OCI-LY1 (cell line): ENCODE data around the gene SERGEF.

Source experiments
- H2AFZ ChIP-seq: fragments of 200-600 bp; sonication (generic), shearing (Covaris generic); 2 replicates; pipeline ENCODE4 v1.6.0; 2014; ENCODE audit warnings: antibody characterized with exemption, mild to moderate bottlenecking, low read length
- H3F3A ChIP-seq: fragments of 200-600 bp; sonication (generic), shearing (Covaris generic); 2 replicates; pipeline ENCODE4 v1.6.0; 2014; ENCODE audit warnings: mild to moderate bottlenecking, antibody characterized with exemption, low read length, moderate library complexity; ENCODE audit not compliant: insufficient read depth
- H3K27ac ChIP-seq: fragments of 200-600 bp; sonication (generic); 2 replicates; pipeline ENCODE4 v1.5.1; 2014; ENCODE audit warnings: low read length, mixed run types, mild to moderate bottlenecking, low read depth; ENCODE audit not compliant: poor library complexity, severe bottlenecking
- H3K27me3 ChIP-seq: fragments of 200-600 bp; sonication (generic); 2 replicates; pipeline ENCODE4 v1.6.0; 2014; ENCODE audit warnings: antibody characterized with exemption, mild to moderate bottlenecking, low read length, moderate library complexity; ENCODE audit not compliant: insufficient read depth
- H3K36me3 ChIP-seq: fragments of 200-600 bp; sonication (generic); 2 replicates; pipeline ENCODE4 v1.6.1; 2014; ENCODE audit warnings: mild to moderate bottlenecking, antibody characterized with exemption, low read length, moderate library complexity, mixed read lengths; ENCODE audit not compliant: insufficient read depth
- H3K4me1 ChIP-seq: fragments of 200-600 bp; sonication (generic); 2 replicates; pipeline ENCODE4 v1.5.1; 2014; ENCODE audit warnings: mild to moderate bottlenecking, low read length, moderate library complexity; ENCODE audit not compliant: insufficient read depth, severe bottlenecking
- H3K4me2 ChIP-seq: fragments of 200-600 bp; sonication (generic), shearing (Covaris generic); 2 replicates; pipeline ENCODE4 v1.6.1; 2014; ENCODE audit warnings: low read length
- H3K4me3 ChIP-seq: fragments of 200-600 bp; sonication (generic); 2 replicates; pipeline ENCODE4 v1.5.1; 2014; ENCODE audit warnings: low read length, low read depth, mild to moderate bottlenecking, mixed read lengths; ENCODE audit not compliant: poor library complexity, severe bottlenecking
- H3K79me2 ChIP-seq: fragments of 200-600 bp; shearing (Covaris generic); 2 replicates; pipeline ENCODE4 v1.6.1; 2016; ENCODE audit warnings: mixed run types, low read length, mixed read lengths; ENCODE audit not compliant: insufficient read depth
- H3K9ac ChIP-seq: fragments of 200-600 bp; sonication (generic), shearing (Covaris generic); 2 replicates; pipeline ENCODE4 v1.6.1; 2014; ENCODE audit warnings: mild to moderate bottlenecking, low read length, mixed read lengths
- H3K9me2 ChIP-seq: fragments of 200-600 bp; sonication (generic), shearing (Covaris generic); 2 replicates; pipeline ENCODE4 v1.6.1; 2014; ENCODE audit warnings: low read depth, mild to moderate bottlenecking, low read length, mixed read lengths
- H3K9me3 ChIP-seq: fragments of 200-600 bp; shearing (Covaris generic); 2 replicates; pipeline ENCODE4 v1.6.1; 2014; ENCODE audit warnings: low read length, mixed read lengths
- H4K20me1 ChIP-seq: fragments of 200-600 bp; sonication (generic), shearing (Covaris generic); 2 replicates; pipeline ENCODE4 v1.6.0; 2016; ENCODE audit warnings: mild to moderate bottlenecking, low read length; ENCODE audit not compliant: insufficient read depth
- CTCF ChIP-seq: fragments of 200-600 bp; sonication (generic), shearing (Covaris generic); IDR thresholded peaks from 2 replicates; pipeline ENCODE4 v1.5.1; 2017; ENCODE audit warnings: mild to moderate bottlenecking, antibody characterized with exemption, low read length, moderate library complexity, mixed read lengths
- EZH2 ChIP-seq: fragments of 200-600 bp; sonication (generic), shearing (Covaris generic); IDR thresholded peaks from 2 replicates; pipeline ENCODE4 v1.8.0; 2017; ENCODE audit warnings: borderline replicate concordance, mixed run types, mild to moderate bottlenecking, antibody characterized with exemption, low read length, moderate library complexity, mixed read lengths

SERGEF gene

GRCh38 chr11:18036456-18036855 lies 23.6 kb upstream of the SERGEF start:
- no peaks in the 10 kb centered on the region for H3K27me3 ChIP-seq
- H3K9me3 ChIP-seq, result no peaks in the 10 kb centered on the region
- no peaks in the 10 kb centered on the region for H3F3A ChIP-seq
- no peak for TF ChIP-seq EZH2
- no peak for TF ChIP-seq CTCF
- no peaks in the 10 kb centered on the region for H3K4me1 ChIP-seq
- no peak overlapping the region for H3K4me3 ChIP-seq
- no peak overlapping the region for H3K9ac ChIP-seq
- H3K9me2 ChIP-seq, result no peaks in the 10 kb centered on the region
- no peak overlapping the region for H2AFZ ChIP-seq
- no peaks in the 10 kb centered on the region for H3K36me3 ChIP-seq
- H3K79me2 ChIP-seq, result no peaks in the 10 kb centered on the region
- no peaks in the 10 kb centered on the region for H4K20me1 ChIP-seq
- H3K27ac ChIP-seq, result no peak overlapping the region
- H3K4me2 ChIP-seq, result no peak overlapping the region

GRCh38 chr11:18027475-18027874 lies 14.6 kb upstream of the SERGEF start:
- Histone ChIP-seq H3K9me2 (no peaks in the 10 kb centered on the region), H4K20me1 (no peaks in the 10 kb centered on the region), H3F3A (no peaks in the 10 kb centered on the region), H3K4me2 (no peak overlapping the region), H3K4me1 (no peaks in the 10 kb centered on the region), H3K4me3 (no peak overlapping the region), H3K36me3 (no peaks in the 10 kb centered on the region), H3K9me3 (no peaks in the 10 kb centered on the region), H3K79me2 (no peaks in the 10 kb centered on the region), H3K9ac (no peak overlapping the region), H2AFZ (no peak overlapping the region), H3K27me3 (no peaks in the 10 kb centered on the region), H3K27ac (no peak overlapping the region)
- TF ChIP-seq EZH2 (no peak), CTCF (no peak)

GRCh38 chr11:18022419-18022818 lies 9.6 kb upstream of the SERGEF start:
- H3K9ac ChIP-seq, result no peak overlapping the region
- no peak overlapping the region for H3K4me2 ChIP-seq
- no peaks in the 10 kb centered on the region for H3K79me2 ChIP-seq
- no peak overlapping the region for H3K27ac ChIP-seq
- H4K20me1 ChIP-seq, result no peaks in the 10 kb centered on the region
- H2AFZ ChIP-seq, result no peak overlapping the region
- no peak for TF ChIP-seq EZH2
- no peak for TF ChIP-seq CTCF
- no peak overlapping the region for H3K4me3 ChIP-seq
- H3K36me3 ChIP-seq, result no peaks in the 10 kb centered on the region
- H3F3A ChIP-seq, result no peaks in the 10 kb centered on the region
- no peaks in the 10 kb centered on the region for H3K9me3 ChIP-seq
- no peaks in the 10 kb centered on the region for H3K9me2 ChIP-seq
- no peaks in the 10 kb centered on the region; the same call in 1 of the 2 replicates for H3K27me3 ChIP-seq
- no peaks in the 10 kb centered on the region for H3K4me1 ChIP-seq
